ENCODE data around the gene FNDC4. TPM values are rescaled to one million over a fixed set of nuclear protein-coding genes. Genes with fewer than 3 reads are reported as not detected.

Gene FNDC4
- total and polyA plus RNA-seq, 2 of the 8 experiments (the other 6 are each of a cell fraction or from before 2014, with no cell fraction given), result 14.1 to 14.7 TPM

GRCh38 chr2:27445155-27445554, 49.8 kb downstream of the FNDC4 start:
- no peaks in the 10 kb centered on the region for H4K20me1 ChIP-seq (replicated peaks in 1 of 2; ENCODE audit: control insufficient read depth in 1 of 2, insufficient read depth in 2 of 2, low read length in 2 of 2)
- no peak overlapping the region for H3K4ac ChIP-seq (replicated peaks; ENCODE audit: insufficient read length, low read depth, low read length)
- H2BK15ac ChIP-seq (ENCODE audit: low read length), result no peak overlapping the region
- no peak overlapping the region for H3K56ac ChIP-seq (replicated peaks; ENCODE audit: insufficient read length, low read depth, low read length)
- 91% methylated on average over 8 of the region's 8 CpGs; no CpG with 5 or more reads in 1 of the 2 experiments for whole genome bisulfite sequencing, 2 experiments (ENCODE audit: extremely low coverage in 1 of 2, insufficient coverage in 1 of 2, insufficient read length in 1 of 2, insufficient replicate concordance in 2 of 2, low coverage in 1 of 2, low lambda C conversion rate in 2 of 2, missing lambda C conversion rate in 1 of 2)
- no peaks in the 10 kb centered on the region for H3K79me2 ChIP-seq (ENCODE audit: control insufficient read depth in 1 of 2, insufficient read depth in 2 of 2, low read length in 2 of 2)
- H2AK5ac ChIP-seq (ENCODE audit: low read depth, low read length), result no peak overlapping the region
- H2BK12ac ChIP-seq (ENCODE audit: low read depth, low read length), result no peak overlapping the region
- H3K23me2 ChIP-seq (ENCODE audit: low read depth, low read length), result peaks cover 8% of the 10 kb centered on the region
- H3K14ac ChIP-seq (ENCODE audit: insufficient read length), result no peak overlapping the region
- H3K79me1 ChIP-seq (ENCODE audit: low read depth, low read length), result no peaks in the 10 kb centered on the region; the same call in 1 of the 2 replicates
- no peak overlapping the region for H4K91ac ChIP-seq (replicated peaks; ENCODE audit: insufficient read length, low read length)
- no peak overlapping the region for H3K9ac ChIP-seq (replicated peaks in 1 of 4; ENCODE audit: extremely low read depth in 1 of 4, low read depth in 3 of 4, low read length in 3 of 4)
- H3K9me3 ChIP-seq (ENCODE audit: insufficient read depth in 2 of 2, low read depth in 1 of 2, low read length in 1 of 2), result no peaks in the 10 kb centered on the region
- H4K5ac ChIP-seq (ENCODE audit: insufficient read length, low read depth, low read length), result no peak overlapping the region
- no peak overlapping the region for H2BK20ac ChIP-seq (ENCODE audit: low read length)
- no peak overlapping the region for H3K18ac ChIP-seq (ENCODE audit: extremely low read depth, low read length)
- ChIA-PET POLR2A (ENCODE audit: partially characterized antibody) (interaction anchor here (0.6 to 1.5 kb wide), 6 partner anchors 10 to 224 kb away, joined by 3 to 10 read pairs (median 4); partner anchors contain the start of genes GTF3C2, NRBP1 and PPM1G), CTCF (ENCODE audit: partially characterized antibody) (interaction anchor here (1.0 kb wide), 1 partner anchor 239 kb away, joined by 4 read pairs; no protein-coding TSS in a partner anchor)
- no peak overlapping the region for H2BK120ac ChIP-seq (replicated peaks; ENCODE audit: low read depth, low read length)
- no peak overlapping the region for H3K27ac ChIP-seq (ENCODE audit: low read depth, low read length)
- H2BK5ac ChIP-seq (ENCODE audit: low read depth, low read length), result no peak overlapping the region
- peak overlapping the region; percentile 9; the same call in 1 of the 2 replicates for H4K8ac ChIP-seq (ENCODE audit: extremely low read depth, insufficient read depth, low read length)
- no peak overlapping the region for H3K4me2 ChIP-seq (ENCODE audit: insufficient read depth in 1 of 2, low read depth in 2 of 2, low read length in 2 of 2)
- DNase-seq (ENCODE audit: low read depth in 1 of 2, low spot score in 2 of 2) (no peak), FAIRE-seq (no peak)
- H3K27me3 ChIP-seq (replicated peaks in 1 of 4; ENCODE audit: control insufficient read depth in 3 of 4, extremely low read depth in 1 of 4, insufficient read depth in 3 of 4, low read length in 3 of 4), result no peaks in the 10 kb centered on the region
- no peak overlapping the region for H3K23ac ChIP-seq (ENCODE audit: insufficient read length)
- no peak overlapping the region for H2AFZ ChIP-seq (ENCODE audit: low read length)
- H3K4me1 ChIP-seq (replicated peaks in 1 of 4; ENCODE audit: control insufficient read depth in 3 of 4, insufficient read depth in 4 of 4, low read length in 3 of 4), result peaks cover 0 to 14% (median 8%) of the 10 kb centered on the region in 4 experiments; a peak in 5 of 7 replicates
- H3K4me3 ChIP-seq (ENCODE audit: extremely low read depth in 1 of 4, insufficient read depth in 2 of 4, low read depth in 3 of 4, low read length in 4 of 4), result no peak overlapping the region
- H3K36me3 ChIP-seq (ENCODE audit: control insufficient read depth in 2 of 4, insufficient read depth in 4 of 4, low read length in 3 of 4), result peaks cover 8 to 27% (median 13%) of the 10 kb centered on the region in 4 experiments; a peak in 7 of 8 replicates
- TF ChIP-seq SRF (IDR thresholded peaks at IDR 0.05; ENCODE audit: low read depth, low read length) (no peak), MAFK (IDR thresholded peaks at IDR 0.05; ENCODE audit: low read depth, low read length) (no peak), RXRA (IDR thresholded peaks at IDR 0.05; ENCODE audit: insufficient read depth, low read depth, low read length) (no peak), TBP (IDR thresholded peaks at IDR 0.05; ENCODE audit: low read depth, low read length) (no peak), SP4 (IDR thresholded peaks at IDR 0.05; ENCODE audit: low read length) (no peak), CTCF (IDR thresholded peaks at IDR 0.05; ENCODE audit: control extremely low read depth in 1 of 3, insufficient read depth in 1 of 3, low read depth in 1 of 3, low read length in 3 of 3) (no peak), KDM1A (IDR thresholded peaks at IDR 0.05; ENCODE audit: borderline replicate concordance, low read length) (no peak), RFX5 (IDR thresholded peaks at IDR 0.05; ENCODE audit: borderline replicate concordance, low read depth, low read length) (no peak)
